ENCODE measurements around the gene NHLRC3.
A peak's percentile ranks its signal among the peaks of the same experiment; 100 is the strongest.
"Not testable (repeated sequence)": the region's sequence is repeated elsewhere in the genome, so short reads cannot be mapped to it uniquely, and the experiment has no call there.

NHLRC3 gene

GRCh38 chr13:39037880-39038568 lies at the start of gene NHLRC3, which contains the start of gene PROSER1:
NHLRC3 (plus strand) TSS chr13:39038456; CDS start chr13:39038640, 184 bp downstream.
PROSER1 (minus strand) TSS chr13:39038089; CDS start chr13:39037242, 847 bp downstream.
- peak; percentile 90 for DNase-seq

- DNase-seq = no peak
Observed at GRCh38 chr13:38990693-38991092, 47.6 kb upstream of the NHLRC3 start, which contains the start of gene STOML3. STOML3 (minus strand) TSS chr13:38990831; CDS start chr13:38990721, 110 bp downstream.

DNA sequence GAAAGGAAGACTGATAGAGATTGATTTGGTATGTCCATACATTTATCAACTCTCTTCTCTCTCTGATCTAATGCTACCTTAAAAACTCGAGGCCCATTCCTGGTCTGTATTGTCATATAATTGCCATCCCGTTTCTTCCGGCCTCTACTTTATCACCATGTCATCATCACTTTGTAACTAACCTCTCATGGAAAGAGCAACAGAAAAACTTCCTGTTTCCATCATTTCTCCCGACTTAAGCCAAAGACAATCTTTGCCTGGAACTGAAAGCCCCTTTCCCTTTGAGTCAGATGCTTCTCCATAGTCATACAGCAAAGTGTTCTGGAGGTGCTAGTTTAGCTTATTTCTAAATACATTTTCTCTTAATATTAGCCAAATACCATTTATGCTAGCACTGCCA lies 44.9 kb upstream of the NHLRC3 start:
- no peak for DNase-seq

- peak; percentile 84 for DNase-seq
Observed at GRCh38 chr13:38998739-38999138, 39.5 kb upstream of the NHLRC3 start.

DNA sequence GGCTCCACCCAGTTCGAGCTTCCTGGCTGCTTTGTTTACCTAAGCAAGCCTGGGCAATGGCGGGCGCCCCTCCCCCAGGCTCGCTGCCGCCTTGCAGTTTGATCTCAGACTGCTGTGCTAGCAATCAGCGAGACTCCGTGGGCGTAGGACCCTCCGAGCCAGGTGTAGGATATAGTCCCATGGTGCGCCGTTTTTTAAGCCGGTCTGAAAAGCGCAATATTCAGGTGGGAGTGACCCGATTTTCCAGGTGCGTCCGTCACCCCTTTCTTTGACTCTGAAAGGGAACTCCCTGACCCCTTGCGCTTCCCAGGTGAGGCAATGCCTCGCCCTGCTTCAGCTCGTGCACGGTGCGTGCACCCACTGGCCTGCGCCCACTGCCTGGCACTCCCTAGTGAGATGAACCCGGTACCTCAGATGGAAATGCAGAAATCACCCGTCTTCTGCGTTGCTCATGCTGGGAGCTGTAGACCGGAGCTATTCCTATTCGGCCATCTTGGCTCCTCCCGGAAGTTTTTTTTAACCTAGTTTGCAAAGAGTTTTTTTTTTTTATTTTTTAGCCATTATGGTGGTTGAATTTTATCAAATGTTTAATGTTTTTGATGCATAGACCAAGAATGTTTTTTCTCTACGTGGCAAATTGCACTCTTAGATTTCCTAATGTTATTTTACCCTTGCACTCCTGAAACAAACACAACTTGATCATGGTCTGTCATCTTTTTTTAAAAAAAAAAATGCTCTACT lies 31.7 kb upstream of the NHLRC3 start:
- DNase-seq = not testable (repeated sequence)

DNA sequence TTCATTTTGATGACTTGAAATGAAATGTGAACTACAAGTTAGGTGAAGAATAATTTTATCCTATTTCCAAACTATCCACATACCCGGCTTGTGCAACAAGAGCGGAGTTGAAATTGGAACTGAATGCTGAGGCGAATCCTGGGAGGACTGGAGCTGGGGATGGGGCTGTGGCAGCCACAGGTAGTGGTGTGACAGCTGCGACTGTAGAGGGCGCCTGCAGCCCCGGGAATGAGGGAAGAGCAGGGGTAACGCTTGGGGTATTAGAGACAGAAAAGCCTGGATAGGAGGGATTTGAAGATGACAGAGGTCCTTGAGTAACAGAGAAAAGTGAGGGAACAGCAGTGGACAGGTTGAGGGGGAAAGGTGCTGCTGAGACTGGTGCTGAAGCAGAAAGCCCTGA lies 25.6 kb upstream of the NHLRC3 start:
- no peak for DNase-seq

- DNase-seq = no peak
Observed at GRCh38 chr13:39013462-39013861, 24.8 kb upstream of the NHLRC3 start.

DNA sequence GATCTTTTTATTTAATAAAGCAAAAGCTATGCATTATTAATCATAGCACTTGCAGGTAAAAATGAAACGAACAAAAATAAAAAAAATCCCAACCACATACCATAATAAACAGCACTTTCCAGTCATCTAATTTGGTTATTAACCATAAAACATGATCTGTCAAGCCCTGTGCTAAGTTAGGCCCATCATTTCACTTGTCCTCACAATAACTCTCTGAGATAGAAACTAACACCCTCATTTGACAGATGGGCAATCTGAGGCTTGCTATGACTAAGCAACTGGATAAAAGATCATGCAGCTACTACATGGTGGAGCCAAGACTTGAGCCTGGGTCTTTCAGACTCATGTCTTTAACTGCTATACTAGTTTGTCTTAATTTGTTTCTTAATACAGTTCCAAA lies 22.2 kb upstream of the NHLRC3 start:
- no peak for DNase-seq

DNA sequence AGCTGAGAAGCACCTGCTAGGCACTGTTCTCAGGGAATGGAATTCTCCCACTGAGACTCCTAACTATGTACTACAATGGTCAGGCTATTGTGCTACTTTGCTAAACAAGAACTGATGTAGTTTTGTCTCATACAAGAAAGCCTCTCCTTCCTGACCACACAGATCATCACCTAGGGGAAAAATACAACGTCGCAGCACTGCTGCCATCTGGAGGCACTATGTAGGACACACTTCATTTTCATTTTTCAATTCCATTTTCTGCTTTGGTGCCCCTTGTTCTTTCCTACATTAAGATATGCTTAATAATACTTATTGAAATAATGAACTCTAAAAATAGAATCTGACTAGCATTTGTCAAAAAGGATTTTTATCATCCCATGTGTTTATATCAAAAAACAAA lies 21.5 kb upstream of the NHLRC3 start:
- peak; percentile 57 for DNase-seq

- DNase-seq = no peak
Observed at GRCh38 chr13:39020853-39021462, 17.3 kb upstream of the NHLRC3 start.

DNA sequence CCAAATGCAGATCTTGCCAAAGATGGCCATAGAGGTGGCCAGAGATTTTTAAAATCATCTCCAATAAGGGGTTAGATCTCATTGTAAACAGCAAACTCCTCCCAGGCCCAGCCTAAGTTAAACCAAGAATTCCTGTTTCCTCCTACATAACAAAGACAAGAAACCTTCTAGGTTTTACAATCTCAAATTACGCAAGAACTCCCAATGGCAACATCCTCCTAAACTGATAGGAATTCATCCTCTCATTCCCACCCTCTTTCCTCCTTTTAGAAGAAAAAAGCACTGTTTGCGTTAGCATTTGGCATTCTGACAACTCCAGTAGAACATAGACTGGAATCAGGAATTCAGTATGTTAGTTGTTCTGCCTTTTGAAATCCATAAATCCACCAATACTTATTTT lies 14.9 kb upstream of the NHLRC3 start:
- no peak for DNase-seq

DNA sequence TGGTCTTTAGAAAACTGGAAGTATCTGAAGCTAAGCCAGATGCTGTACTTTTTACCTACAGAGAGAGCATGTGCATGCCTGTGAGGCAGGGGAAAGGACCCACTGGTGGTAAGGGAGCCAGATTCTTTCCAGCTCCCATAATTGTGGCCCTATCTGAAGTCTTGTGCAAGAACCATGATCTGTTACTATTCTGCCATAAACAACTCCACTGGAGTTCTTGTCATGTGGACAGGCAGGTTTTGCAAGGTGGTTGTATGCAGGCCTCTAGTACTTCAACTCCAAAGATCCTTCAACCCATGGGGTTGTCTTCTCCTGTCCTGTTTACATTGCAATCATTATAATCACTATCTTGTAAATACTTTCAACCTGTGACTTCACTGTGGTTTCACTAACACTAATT lies 14.5 kb upstream of the NHLRC3 start:
- no peak for DNase-seq

- no peak for DNase-seq
Observed at GRCh38 chr13:39025433-39025839, 12.8 kb upstream of the NHLRC3 start.

GRCh38 chr13:39032150-39032549 lies 6.1 kb upstream of the NHLRC3 start:
- no peak for DNase-seq

DNA sequence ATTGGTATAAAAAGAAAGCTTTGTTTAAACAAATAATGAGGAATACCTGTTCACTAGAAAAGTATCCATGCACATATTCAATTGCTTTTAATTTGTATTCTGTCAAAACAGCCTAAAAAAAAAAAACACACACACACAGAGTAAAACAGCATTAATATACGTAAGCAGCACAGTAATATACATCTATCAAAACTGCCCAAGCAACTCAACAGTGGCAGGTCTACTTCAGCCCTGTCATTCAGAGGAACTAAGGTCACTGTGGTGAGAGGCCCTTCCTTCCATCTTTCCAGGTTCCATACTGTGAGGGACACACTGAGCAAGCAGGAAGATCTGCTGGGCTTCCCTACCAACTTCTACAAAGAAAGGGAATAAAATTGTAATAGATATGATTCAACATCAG lies 4.2 kb upstream of the NHLRC3 start:
- no peak for DNase-seq

DNA sequence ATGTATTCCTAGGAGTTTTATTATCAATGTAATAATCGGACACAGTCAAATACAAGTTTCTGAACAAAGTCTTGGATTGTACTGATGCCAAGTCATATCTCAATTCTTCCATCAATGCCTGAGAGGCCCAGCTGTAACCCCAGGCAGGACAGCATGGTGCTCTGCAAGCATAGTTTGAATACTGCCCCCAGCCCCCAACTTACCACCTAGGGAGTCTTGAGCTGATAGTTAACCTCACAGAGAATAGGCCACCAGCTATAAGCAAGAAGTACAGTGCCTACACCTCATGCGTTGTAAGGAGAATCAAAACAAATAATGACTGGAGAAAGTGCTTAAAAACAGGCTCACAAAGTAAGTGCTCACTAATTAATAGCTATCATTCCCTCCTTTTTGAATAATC lies 3.1 kb upstream of the NHLRC3 start:
- DNase-seq = peak; percentile 47

DNA sequence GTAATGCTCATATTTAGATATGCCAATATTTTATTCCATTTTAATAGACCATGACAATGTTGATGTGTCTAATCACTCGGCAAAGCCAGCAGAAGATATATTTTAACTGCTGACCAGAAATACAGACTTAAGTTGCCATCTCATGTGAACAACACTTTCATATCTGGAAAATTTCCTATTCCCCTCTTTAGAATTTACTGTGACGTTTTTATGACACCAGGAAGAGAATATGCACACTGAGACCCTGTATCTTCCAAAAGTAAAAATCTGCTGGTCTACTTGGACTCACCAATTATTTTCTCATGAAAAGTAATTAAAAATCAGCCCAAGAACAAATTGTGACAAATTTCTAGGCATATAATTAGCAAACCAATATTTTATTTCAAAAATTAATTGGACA lies 2.5 kb upstream of the NHLRC3 start:
- DNase-seq = no peak

- DNase-seq = peak; percentile 51
Observed at GRCh38 chr13:39036212-39036611, 2.0 kb upstream of the NHLRC3 start.

DNA sequence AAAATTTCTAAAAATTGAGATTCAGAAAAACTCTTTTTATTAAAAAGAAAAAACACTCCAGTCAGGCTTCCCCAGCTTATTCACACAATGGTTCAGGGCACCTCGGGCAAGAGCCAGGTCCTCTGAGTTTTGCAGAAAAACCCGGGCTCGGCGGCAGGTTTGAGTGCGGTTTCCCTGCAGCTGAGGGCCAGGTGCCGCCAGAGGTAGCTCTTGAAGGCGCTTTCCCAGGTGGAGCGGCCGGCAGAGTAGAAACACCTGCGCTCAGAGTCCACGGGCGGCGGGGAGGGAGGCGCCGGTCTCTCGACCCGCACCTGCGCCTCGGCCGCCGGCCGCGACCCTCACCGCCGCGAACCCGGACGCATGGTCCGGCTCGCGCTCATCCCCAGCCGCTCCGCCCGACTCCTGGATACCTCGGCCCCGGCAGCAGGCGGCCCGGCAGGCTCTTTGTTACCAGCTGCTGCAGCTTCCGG lies 811 bp upstream of the NHLRC3 start:
- peak; percentile 17 for DNase-seq

- DNase-seq = peak; percentile 43
Observed at GRCh38 chr13:39038569-39039030, 344 bp downstream of the NHLRC3 start.

DNA sequence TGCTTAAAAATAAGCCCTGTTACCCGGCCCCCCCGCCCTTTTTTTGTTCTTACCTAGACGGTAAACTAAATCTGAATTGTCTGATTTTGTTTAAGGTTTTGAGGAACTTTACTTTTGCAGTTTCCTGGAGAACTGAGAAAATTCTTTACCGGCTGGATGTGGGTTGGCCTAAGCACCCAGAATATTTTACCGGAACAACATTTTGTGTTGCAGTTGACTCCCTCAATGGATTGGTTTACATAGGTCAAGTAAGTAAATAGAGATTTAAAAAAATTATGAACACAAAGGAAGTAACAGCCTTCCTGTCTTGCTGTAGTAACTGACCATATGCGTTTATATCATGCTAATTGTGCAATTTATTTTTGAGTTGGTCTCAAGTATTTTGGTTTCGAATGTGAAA lies 785 bp downstream of the NHLRC3 start:
- DNase-seq = peak; percentile 17

- DNase-seq = no peak
Observed at GRCh38 chr13:39040206-39040605, 1.9 kb downstream of the NHLRC3 start.

- DNase-seq = no peak
Observed at GRCh38 chr13:39044536-39044935, 6.3 kb downstream of the NHLRC3 start.

DNA sequence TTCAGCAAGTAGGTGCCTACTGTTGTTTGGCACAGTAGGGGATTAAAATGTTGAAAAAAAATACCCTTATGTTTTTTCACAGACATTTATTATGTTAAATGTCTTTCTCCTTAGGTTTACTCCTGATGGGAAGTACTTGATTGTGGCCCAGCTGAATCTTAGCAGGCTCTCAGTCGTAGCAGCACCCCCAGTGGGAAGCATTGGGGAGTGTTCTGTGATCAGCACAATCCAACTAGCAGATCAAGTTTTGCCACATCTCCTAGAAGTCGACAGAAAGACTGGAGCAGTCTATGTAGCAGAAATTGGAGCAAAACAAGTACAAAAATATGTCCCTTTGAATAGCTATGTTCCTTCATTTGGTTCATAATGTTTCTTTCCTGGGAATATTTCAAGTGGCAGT lies 9.3 kb downstream of the NHLRC3 start:
- DNase-seq = no peak

Data from hematopoietic multipotent progenitor cell treated with erythropoietin and hydrocortisone succinate and interleukin-3 and kit ligand, for 8 days (in vitro differentiated cells).